ENCODE results near the gene GDF10.
A peak's percentile ranks its signal among the peaks of the same experiment; 100 is the strongest.

GDF10 gene

GRCh38 chr10:47317251-47317650 lies 17.3 kb downstream of the GDF10 start:
- no peak for DNase-seq

DNA sequence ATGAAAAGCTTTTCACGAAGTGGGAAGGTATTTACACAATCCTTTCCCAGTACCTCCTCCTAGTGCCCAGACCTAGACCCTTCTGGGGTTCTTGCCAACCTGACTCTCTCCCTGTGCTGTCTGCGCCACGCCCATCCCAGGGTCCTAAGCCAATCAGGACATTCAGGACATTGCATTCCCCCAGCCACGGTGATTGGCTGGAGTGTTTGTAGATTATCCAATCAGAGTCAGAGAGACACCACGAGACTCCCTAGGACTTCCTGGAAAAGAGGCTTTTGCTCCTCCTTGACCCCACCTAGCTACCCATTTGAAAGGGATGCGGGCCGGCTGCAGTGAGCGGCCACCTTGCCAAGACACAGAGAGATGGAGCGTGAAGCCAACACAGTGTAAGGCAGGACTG lies 18.7 kb downstream of the GDF10 start:
- peak; percentile 8 for DNase-seq

DNA sequence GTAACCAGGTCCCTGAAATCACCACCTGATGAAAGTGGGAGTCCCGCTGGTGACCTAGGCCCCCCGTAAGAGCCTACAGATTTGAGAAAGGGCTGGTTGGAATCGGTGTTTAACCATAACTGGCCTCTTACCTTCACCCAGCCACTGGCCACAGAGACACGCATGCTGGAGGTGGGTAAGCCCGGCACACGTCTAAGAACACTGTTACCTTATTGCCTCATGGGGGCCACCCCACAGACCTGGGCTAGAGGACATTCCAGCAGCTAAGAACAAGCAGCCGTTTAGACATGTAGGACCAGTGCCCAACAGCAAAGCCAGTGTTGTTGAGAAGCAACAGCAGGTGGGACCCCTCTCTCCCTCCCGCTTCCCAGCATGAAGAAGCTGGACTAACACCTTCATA lies 19.8 kb downstream of the GDF10 start:
- DNase-seq, result no peak

GRCh38 chr10:47320812-47321211 lies 20.8 kb downstream of the GDF10 start:
- DNase-seq, result no peak

DNA sequence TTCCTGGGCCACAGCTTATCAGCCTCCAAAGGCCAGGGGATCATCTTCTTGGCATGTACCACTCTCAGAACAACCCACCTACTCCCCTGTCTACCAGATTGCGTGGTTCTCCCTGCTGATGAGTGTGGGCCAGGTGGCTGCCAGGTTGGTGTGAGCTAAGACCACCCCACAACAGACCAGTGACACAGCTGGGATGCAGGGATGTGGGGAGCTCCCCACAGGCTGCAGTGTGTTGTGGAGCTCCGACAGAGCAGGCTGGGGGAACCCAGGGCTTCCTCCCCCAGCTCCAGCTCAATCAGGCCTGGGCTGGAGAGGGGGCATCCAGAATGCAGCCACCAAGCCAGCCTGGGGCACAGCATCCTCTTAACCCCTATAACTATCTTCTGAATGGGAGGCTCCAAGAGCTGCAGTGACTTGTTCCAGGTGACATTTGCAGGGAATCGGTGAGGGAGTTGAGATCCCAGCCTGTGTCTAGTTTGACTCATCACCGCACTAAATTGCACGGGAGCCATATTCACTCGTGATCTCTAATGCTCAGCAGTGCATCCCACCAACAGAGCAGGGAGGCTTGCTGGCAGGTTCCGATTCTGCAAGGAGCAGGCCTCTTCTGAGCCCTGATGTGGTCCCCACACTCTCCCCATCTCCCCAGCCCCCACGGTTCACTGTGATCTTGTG lies 21.7 kb downstream of the GDF10 start:
- no peak for DNase-seq

GRCh38 chr10:47322300-47323061 lies 22.5 kb downstream of the GDF10 start, which contains the start of gene GDF2:
Gene GDF2 (plus strand): TSS chr10:47322454. CDS start chr10:47322669, 215 bp downstream.
- DNase-seq, result no peak

GRCh38 chr10:47323087-47323486 lies 23.1 kb downstream of the GDF10 start:
- DNase-seq, result no peak

DNA sequence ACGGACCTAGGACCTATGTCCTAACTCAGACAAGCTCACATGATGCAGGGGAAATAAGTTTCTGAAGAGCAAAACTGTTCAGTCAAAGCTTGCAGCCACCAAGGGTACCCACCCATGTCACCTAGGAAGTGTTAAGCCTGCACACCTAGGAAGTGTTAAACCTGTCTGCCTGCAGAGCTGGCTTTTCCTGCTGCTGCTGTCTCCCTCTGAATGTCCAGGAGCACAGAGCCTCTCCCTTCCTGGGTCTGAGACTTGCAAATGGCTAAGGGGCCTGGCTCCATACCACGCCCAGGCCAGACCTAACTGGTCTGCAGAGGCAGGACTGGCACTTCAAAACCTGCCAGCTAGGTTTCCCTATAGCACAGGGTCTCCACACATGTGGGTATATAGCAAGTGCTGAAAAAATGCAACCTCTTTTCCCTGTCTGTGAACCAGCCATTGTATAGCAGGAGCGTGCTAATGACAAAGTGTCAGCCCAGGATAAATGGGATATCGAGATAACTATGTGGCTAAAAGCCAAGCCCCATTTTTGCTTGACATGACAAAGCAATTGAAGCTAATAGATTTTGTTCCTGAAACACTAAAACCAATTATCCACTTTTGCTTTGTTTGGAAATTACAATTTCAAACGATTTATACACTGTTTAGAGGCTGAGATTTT lies 23.8 kb downstream of the GDF10 start:
- no peak for DNase-seq

DNA sequence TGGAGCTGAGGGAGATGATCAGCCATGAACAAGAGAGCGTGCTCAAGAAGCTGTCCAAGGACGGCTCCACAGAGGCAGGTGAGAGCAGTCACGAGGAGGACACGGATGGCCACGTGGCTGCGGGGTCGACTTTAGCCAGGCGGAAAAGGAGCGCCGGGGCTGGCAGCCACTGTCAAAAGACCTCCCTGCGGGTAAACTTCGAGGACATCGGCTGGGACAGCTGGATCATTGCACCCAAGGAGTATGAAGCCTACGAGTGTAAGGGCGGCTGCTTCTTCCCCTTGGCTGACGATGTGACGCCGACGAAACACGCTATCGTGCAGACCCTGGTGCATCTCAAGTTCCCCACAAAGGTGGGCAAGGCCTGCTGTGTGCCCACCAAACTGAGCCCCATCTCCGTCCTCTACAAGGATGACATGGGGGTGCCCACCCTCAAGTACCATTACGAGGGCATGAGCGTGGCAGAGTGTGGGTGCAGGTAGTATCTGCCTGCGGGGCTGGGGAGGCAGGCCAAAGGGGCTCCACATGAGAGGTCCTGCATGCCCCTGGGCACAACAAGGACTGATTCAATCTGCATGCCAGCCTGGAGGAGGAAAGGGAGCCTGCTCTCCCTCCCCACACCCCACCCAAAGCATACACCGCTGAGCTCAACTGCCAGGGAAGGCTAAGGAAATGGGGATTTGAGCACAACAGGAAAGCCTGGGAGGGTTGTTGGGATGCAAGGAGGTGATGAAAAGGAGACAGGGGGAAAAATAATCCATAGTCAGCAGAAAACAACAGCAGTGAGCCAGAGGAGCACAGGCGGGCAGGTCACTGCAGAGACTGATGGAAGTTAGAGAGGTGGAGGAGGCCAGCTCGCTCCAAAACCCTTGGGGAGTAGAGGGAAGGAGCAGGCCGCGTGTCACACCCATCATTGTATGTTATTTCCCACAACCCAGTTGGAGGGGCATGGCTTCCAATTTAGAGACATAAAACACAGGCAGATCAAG lies 25.6 kb downstream of the GDF10 start:
- no peak for DNase-seq

DNA sequence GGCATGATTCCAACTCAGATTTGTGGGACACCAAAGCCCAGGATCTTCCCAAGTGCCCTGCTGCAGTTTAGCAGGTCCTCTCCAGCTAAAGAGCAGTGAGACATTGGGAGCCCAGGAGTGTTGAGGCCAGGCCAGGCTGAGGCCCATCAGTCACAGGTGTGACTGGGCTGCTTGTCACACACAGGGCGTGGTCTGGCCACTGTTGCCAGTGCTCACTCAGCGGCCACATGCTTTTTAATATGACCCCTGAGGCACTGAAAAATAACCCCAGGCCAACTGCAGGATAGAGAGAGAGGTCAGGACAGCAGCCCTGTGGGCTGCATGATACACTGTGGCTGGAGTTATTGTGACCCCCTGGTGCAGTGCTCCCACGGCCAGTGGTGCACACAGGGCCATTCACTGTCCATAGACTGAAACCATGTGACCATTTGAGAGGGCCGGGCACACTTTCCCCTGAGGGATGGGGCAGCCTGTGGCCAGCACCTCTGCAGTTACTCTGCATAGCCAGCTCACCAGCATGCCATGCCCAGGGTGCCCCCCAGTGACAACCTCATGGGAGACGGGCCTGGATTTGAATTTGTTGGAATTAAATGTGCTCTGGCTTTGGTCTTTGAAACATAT lies 26.4 kb downstream of the GDF10 start:
- DNase-seq, result no peak

- no peak for DNase-seq
Measured at GRCh38 chr10:47326927-47327330, 26.9 kb downstream of the GDF10 start.

DNA sequence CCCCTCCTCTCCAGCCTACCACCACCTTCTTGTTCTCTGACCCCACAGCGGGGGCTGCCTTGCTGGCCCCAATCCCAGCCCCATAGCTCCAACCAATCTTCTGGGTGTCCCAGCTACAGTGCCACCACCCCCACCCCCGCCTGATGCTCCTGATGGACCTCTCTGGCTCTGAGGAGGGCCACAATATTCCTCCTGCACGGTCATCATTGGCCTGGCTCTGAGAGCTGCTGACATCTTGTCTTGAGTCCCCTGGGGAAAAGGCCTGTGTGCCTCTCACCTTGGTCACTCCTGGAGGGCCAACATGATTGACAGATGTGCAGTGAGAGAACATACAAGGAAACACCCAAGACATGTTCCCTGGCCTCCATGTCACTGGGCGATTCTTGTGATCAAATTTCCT lies 29.9 kb downstream of the GDF10 start:
- no peak for DNase-seq

GRCh38 chr10:47330366-47330765 lies 30.4 kb downstream of the GDF10 start:
- DNase-seq, result no peak

GRCh38 chr10:47330804-47331203 lies 30.8 kb downstream of the GDF10 start:
- DNase-seq, result no peak

DNA sequence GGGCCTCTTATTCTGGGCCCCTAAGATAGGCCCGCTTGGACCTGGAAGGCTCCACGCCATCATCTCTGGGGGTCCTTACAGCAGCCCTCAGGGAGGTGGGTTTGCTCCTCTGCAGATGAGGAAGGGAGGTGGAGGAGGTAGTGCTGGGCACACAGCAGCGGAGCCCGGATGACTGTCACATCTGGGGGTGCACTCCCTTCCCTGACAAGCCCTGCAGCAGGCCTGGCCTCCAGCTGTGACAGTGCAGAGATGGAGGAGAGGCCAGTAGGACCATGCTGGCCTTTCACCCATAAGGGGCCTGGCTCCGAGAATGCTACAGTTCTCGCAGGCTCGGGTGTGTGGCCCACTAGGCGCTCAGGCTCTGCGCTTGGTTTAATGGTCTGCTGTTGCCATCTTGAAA lies 31.5 kb downstream of the GDF10 start:
- DNase-seq, result no peak

GRCh38 chr10:47331954-47332353 lies 32.0 kb downstream of the GDF10 start:
- no peak for DNase-seq

DNA sequence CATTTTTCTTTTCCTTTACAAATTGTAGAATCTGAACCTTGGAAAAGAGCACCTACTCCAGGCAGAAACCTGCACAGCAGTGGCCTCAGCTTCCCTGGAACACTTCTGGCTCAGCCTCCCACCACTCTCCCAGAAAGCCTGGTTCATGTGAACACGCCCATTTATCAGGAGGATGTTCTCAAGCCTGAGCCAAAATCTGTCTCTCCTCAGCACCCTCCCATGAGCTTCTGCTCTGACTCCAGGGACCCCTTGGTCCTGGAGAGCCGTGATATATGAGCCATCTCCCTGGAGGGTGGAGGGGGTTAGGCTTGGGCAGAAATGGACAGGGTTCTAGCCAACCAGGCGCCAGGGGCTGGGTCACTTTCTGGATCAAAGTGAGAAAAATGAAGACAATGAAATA lies 32.4 kb downstream of the GDF10 start:
- DNase-seq, result no peak

GRCh38 chr10:47332946-47333345 lies 32.9 kb downstream of the GDF10 start:
- DNase-seq, result no peak

- DNase-seq, result no peak
Measured at GRCh38 chr10:47333532-47333931, 33.5 kb downstream of the GDF10 start.

- DNase-seq, result no peak
Measured at GRCh38 chr10:47334466-47335295, 34.7 kb downstream of the GDF10 start.

GRCh38 chr10:47335906-47336305 lies 35.9 kb downstream of the GDF10 start:
- no peak for DNase-seq
